Skeletal muscle tissue (tissue), 4 donors: ENCODE measurements around the gene CAPZB. TPM values are rescaled to one million over a fixed set of nuclear protein-coding genes. Genes with fewer than 3 reads are reported as not detected.

Experiments used
- H3K27ac ChIP-seq: one replicate; pipeline ENCODE4 v1.7.0; 2013; ENCODE audit warnings: mild to moderate bottlenecking, low read depth, low read length, inconsistent platforms
- H3K27me3 ChIP-seq, 3 donors: one replicate each; pipeline ENCODE4 v1.7.0; 2013; ENCODE audit warnings: low read length in 3 of 3; ENCODE audit not compliant: control insufficient read depth in 3 of 3, insufficient read depth in 3 of 3
- H3K36me3 ChIP-seq, 3 donors: one replicate each; pipeline ENCODE4 v1.7.0; 2013; ENCODE audit warnings: low read length in 3 of 3; ENCODE audit not compliant: control insufficient read depth in 3 of 3, insufficient read depth in 3 of 3
- H3K4me1 ChIP-seq, 3 donors: one replicate each; pipeline ENCODE4 v1.7.0; 2013; ENCODE audit warnings: low read length in 3 of 3, mild to moderate bottlenecking in 3 of 3; ENCODE audit not compliant: control insufficient read depth in 3 of 3, insufficient read depth in 3 of 3
- H3K4me3 ChIP-seq, 3 donors: one replicate each; pipeline ENCODE4 v1.7.0; 2013; ENCODE audit warnings: low read length in 3 of 3
- H3K9ac ChIP-seq, 3 donors: one replicate each; pipeline ENCODE4 v1.7.0; 2013; ENCODE audit warnings: low read length in 3 of 3, mild to moderate bottlenecking in 3 of 3, moderate library complexity in 2 of 3, low read depth in 1 of 3
- H3K9me3 ChIP-seq, 3 donors: one replicate each; pipeline ENCODE4 v1.7.0; 2013; ENCODE audit warnings: low read length in 3 of 3; ENCODE audit not compliant: control insufficient read depth in 3 of 3
- total RNA-seq: library from RNA; depleted of rRNA; stranded (reverse); fragments of >200 nt; gene quantifications from one replicate; pipeline ENCODE4 v1.2.3, GENCODE V29; 2014
- donor health status: Osteomylitis.

The CAPZB gene
- total RNA-seq, 1 donor from 2014 or later: 67.3 TPM

- Histone ChIP-seq H3K9ac (no peak overlapping the region), H3K4me3 (no peak overlapping the region), H3K27ac (no peak overlapping the region), H3K36me3 (peaks cover 13 to 25% (median 17%) of the 10 kb centered on the region in 3 donors), H3K4me1 (peaks cover 29 to 32% (median 30%) of the 10 kb centered on the region in 3 donors), H3K9me3 (no peaks in the 10 kb centered on the region), H3K27me3 (no peaks in the 10 kb centered on the region)
These were observed 101.2 kb downstream of the CAPZB start for GRCh38 chr1:19384113-19384512.

- Histone ChIP-seq H3K9ac (no peak overlapping the region), H3K4me3 (no peak overlapping the region), H3K4me1 (peaks cover 22 to 27% (median 26%) of the 10 kb centered on the region in 3 donors), H3K36me3 (peaks cover 25 to 38% (median 27%) of the 10 kb centered on the region in 3 donors), H3K9me3 (no peaks in the 10 kb centered on the region), H3K27ac (no peak overlapping the region), H3K27me3 (no peaks in the 10 kb centered on the region)
These were observed 103.1 kb downstream of the CAPZB start for GRCh38 chr1:19382222-19382621.

- Histone ChIP-seq H3K27ac (no peak overlapping the region), H3K4me3 (no peak overlapping the region), H3K27me3 (no peaks in the 10 kb centered on the region), H3K4me1 (peaks cover 13 to 17% (median 16%) of the 10 kb centered on the region in 3 donors), H3K9ac (no peak overlapping the region), H3K36me3 (peaks cover 30 to 43% (median 35%) of the 10 kb centered on the region in 3 donors), H3K9me3 (no peaks in the 10 kb centered on the region)
These were observed 104.1 kb downstream of the CAPZB start for GRCh38 chr1:19381261-19381660.

- Histone ChIP-seq H3K27ac (no peak overlapping the region), H3K4me1 (peaks cover 6 to 17% (median 6%) of the 10 kb centered on the region in 3 donors), H3K27me3 (no peaks in the 10 kb centered on the region), H3K9ac (no peak overlapping the region), H3K36me3 (peaks cover 26 to 51% (median 41%) of the 10 kb centered on the region in 3 donors), H3K9me3 (no peaks in the 10 kb centered on the region), H3K4me3 (no peak overlapping the region)
These were observed 107.3 kb downstream of the CAPZB start for GRCh38 chr1:19377812-19378718.

GRCh38 chr1:19376428-19377372 lies 108.6 kb downstream of the CAPZB start:
- Histone ChIP-seq H3K27me3 (no peaks in the 10 kb centered on the region), H3K36me3 (peaks cover 27 to 41% (median 37%) of the 10 kb centered on the region in 3 donors), H3K4me3 (no peak overlapping the region), H3K27ac (no peak overlapping the region), H3K9me3 (no peaks in the 10 kb centered on the region), H3K9ac (peak overlapping the region in 1 of 3 donors; percentile 10), H3K4me1 (peaks cover 6 to 23% (median 7%) of the 10 kb centered on the region in 3 donors)

GRCh38 chr1:19375631-19376400 lies 109.5 kb downstream of the CAPZB start:
- H3K9me3 ChIP-seq: no peaks in the 10 kb centered on the region
- H3K36me3 ChIP-seq: peaks cover 31 to 40% (median 40%) of the 10 kb centered on the region in 3 donors
- peaks cover 6 to 23% (median 7%) of the 10 kb centered on the region in 3 donors for H3K4me1 ChIP-seq
- no peak overlapping the region for H3K4me3 ChIP-seq
- peak overlapping the region; percentile 38 for H3K27ac ChIP-seq
- no peaks in the 10 kb centered on the region for H3K27me3 ChIP-seq
- no peak overlapping the region for H3K9ac ChIP-seq

GRCh38 chr1:19374926-19375325 lies 110.4 kb downstream of the CAPZB start:
- Histone ChIP-seq H3K27me3 (no peaks in the 10 kb centered on the region), H3K9ac (no peak overlapping the region), H3K4me1 (peaks cover 6 to 23% (median 7%) of the 10 kb centered on the region in 3 donors), H3K4me3 (no peak overlapping the region), H3K36me3 (peaks cover 26 to 37% (median 33%) of the 10 kb centered on the region in 3 donors), H3K9me3 (no peaks in the 10 kb centered on the region), H3K27ac (peak overlapping the region; percentile 38)

GRCh38 chr1:19374083-19374801 lies 111.1 kb downstream of the CAPZB start:
- Histone ChIP-seq H3K27me3 (no peaks in the 10 kb centered on the region), H3K9ac (no peak overlapping the region), H3K9me3 (no peaks in the 10 kb centered on the region), H3K4me3 (no peak overlapping the region), H3K4me1 (peaks cover 6 to 23% (median 9%) of the 10 kb centered on the region in 3 donors), H3K27ac (peak overlapping the region; percentile 38), H3K36me3 (peaks cover 26 to 37% (median 31%) of the 10 kb centered on the region in 3 donors)
